Muscle of arm (tissue), 12 donors: Measurements from ENCODE around the gene CLCN3. TPM values are rescaled to one million over a fixed set of nuclear protein-coding genes. Genes with fewer than 3 reads are reported as not detected.
"Not testable (repeated sequence)": the region's sequence is repeated elsewhere in the genome, so short reads cannot be mapped to it uniquely, and the experiment has no call there.

Experiments
- DNase-seq: peaks from one replicate; pipeline ENCODE4 v3.0.0-alpha.2; 2013
- polyA plus RNA-seq, 12 donors: library from polyadenylated mRNA; unstranded; fragments of 120-200 nt; gene quantifications; one replicate each; pipeline ENCODE4 v1.2.1, GENCODE V29; 2013; ENCODE audit not compliant: insufficient read length in 12 of 12

The CLCN3 gene
- polyA plus RNA-seq, 12 donors: 25.5 to 58.3 (median 38.6) TPM; not detected in 1

GRCh38 chr4:169615467-169616106 lies 4.8 kb upstream of the CLCN3 start:
- no peak for DNase-seq

DNA sequence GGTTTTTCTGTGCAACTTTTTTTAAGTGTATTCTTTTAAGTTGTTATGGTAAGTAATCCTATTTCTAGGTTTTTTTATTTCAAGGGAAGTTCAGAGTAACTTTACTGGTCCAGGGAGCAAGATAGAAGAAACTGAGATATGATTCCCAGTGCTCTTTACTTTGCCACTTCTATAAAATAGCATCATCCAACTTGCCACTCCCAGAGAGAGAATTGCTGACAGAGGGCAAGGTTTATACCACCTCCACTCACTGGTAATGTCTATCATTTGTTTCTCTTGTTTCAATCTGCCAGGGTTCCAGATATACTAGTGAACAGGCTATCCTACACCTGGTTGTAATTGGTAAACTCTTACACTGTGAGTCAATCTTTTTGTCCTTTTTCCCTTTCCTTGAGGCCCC lies 3.5 kb upstream of the CLCN3 start:
- no peak for DNase-seq

DNA sequence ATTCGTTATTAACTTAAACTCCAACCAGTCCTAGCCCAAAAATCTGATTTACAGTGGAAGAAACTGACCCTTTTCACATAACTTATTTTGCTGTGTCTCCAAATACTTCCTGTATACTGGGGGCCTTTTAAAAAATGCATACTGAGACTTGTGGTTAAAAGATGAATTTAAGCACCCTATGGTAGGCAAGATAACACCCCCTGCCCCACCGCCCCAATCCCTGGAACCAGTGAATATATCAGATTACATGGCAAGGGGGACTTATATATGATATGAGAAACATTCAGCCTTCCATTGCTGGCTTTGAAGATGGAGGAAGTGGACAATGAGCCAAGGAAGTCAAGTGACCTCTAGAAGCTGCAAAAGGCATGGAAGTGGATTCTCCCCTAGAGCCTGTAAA lies 3.1 kb upstream of the CLCN3 start:
- DNase-seq: no peak

GRCh38 chr4:169618286-169618685 lies 2.1 kb upstream of the CLCN3 start:
- DNase-seq: no peak

- DNase-seq: no peak
Measured at GRCh38 chr4:169618986-169619385, 1.4 kb upstream of the CLCN3 start.

GRCh38 chr4:169619518-169619957 lies 840 bp upstream of the CLCN3 start:
- DNase-seq: peak; percentile 42

DNA sequence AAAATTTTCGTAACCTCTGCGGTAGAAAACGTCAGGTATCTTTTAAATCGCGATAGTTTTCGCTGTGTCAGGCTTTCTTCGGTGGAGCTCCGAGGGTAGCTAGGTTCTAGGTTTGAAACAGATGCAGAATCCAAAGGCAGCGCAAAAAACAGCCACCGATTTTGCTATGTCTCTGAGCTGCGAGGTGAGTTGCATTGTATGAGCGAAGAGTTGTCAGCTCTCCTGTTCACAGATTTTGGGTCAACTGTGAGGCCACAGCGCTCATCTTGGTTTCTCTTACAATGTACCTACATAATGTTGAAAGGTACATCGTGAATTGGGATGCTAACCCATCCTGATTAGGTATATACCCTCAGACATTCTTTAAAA lies 486 bp downstream of the CLCN3 start:
- DNase-seq: no peak

GRCh38 chr4:169621731-169622492 lies 1.5 kb downstream of the CLCN3 start:
- no peak for DNase-seq

DNA sequence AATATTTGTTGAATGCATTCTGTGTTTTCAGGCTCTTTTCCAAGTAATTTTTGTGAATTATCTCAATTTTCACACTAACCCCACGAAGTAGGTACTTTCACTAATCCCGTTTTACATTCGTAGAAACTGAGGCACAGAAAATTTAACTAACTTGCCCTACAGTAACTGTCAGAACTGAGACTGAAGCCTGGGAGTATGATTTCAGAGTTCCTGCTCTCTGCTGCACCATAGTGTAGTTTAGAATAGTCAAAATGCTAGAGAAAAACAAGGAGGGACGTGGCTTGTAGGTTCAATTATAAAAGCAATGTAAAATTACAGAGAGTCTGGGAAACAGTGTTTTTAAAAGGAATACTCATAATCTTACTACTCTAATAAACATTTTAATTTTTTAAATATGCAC lies 2.2 kb downstream of the CLCN3 start:
- DNase-seq: no peak

DNA sequence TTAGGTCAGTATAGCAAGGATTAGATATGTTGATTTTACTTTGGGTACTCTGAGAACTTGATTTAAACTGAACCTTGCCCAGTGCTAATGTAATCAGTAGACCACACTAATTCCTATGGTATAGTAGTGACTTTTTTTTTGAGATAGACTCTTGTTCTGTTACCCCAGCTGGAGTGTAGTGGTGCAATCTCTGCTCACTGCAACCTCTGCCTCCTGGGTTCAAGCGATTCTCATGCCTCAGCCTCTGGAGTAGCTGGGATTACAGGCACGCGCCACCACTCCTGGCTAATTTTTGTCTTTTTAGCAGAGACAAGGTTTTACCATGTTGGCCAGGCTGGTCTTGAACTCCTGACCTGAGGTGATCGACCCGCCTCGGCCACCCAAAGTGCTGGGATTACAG lies 3.6 kb downstream of the CLCN3 start:
- DNase-seq: not testable (repeated sequence)

DNA sequence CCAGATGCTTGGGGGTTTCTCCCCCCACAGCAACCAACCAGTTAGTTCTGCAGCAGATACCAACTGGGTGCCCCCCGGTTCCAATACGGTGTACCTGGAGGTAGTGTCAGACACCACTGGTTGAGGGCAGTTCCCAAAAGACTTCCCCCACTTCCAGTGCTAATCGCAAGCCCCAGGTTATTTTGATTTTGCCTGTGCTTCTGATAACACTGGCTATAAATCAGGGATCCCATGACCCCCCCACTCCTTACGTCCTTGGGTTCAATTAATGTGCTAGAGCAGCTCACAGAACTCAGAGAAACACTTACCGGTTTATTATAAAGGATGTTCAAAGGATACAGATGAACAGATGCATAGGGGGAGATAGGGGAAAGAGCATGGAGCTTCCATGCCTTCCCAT lies 5.5 kb downstream of the CLCN3 start:
- no peak for DNase-seq

DNA sequence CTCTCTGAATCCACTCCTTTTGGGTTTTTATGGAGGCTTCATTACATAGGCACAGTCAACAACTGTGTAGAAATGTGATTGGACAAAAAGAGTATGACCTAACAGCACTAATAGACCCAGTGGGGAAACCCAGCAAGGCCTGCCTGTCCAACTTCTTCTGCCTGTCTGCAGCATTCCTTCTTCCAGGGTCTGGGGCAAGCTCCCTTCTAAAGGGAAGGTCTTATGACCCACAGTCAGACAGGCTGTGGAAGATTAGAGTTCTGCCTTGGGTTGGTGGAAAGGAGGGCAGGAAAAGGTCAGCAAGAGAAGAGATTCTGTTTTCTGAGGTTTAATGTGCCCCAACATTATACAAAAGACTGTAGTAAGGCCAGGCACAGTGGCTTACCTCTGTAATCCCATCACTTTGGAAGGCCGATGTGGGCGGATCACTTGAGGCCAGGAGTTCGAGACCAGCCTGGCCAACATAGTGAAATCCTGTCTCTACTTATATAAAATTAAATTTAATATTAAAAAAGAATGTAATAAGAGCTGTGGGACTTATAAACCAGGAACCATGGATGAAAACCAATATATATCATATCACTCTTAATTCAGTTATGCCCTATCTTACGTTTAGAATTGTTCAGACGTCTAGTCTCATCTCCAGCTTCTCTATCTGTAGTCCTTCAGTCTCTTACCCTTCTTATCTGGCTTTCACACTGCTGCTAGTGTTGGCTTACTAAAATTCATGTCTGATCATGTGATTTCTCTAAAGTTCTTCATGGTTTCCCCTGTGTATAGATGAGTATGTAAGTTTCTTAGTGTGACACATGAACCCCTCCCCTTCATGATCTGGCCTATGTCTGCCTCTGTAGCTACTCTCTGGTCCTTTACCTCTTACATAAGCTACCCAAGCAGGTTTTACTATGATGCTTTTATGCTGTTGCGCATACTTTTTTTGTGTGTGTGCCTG lies 6.2 kb downstream of the CLCN3 start:
- no peak for DNase-seq

DNA sequence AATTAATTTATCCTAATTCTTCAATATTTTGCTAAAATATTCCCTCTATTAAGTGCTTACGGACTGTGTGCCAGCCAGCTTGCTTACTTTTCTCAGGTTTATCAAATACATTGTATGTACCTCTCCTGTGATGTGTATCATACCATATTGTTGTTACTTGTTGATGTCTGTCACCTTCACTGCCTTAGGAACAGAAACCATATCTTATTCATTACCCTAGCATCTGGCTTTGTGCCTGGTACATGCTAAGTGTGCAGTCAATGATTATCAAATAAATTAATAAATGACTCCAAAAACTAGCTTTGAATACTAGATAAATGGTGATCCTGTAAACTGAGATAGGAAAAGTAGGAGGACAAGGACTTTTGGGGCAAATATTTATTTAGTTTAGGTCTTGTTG lies 6.9 kb downstream of the CLCN3 start:
- no peak for DNase-seq

- no peak for DNase-seq
Measured at GRCh38 chr4:169628579-169628978, 8.2 kb downstream of the CLCN3 start.

DNA sequence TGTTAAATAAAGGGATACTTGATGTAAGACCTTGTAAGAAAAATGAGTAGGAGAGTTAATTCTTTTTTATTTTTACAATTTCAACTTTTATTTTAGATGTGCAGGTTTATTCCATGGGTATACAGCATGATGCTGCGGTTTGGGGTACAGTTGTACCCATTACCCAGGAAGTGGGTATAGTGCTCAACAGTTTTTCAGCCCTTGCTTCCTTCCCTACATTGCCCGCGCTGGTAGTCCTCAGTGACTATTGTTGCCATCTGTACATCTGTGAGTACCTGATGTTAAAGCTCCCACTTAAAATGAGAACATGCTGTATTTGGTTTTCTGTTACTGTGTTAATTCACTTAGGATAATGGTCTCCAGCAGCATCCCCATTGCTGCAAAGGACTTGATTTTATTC lies 9.7 kb downstream of the CLCN3 start:
- DNase-seq: no peak

- no peak for DNase-seq
Measured at GRCh38 chr4:169632896-169633295, 12.5 kb downstream of the CLCN3 start.

- no peak for DNase-seq
Measured at GRCh38 chr4:169634975-169635374, 14.6 kb downstream of the CLCN3 start.

DNA sequence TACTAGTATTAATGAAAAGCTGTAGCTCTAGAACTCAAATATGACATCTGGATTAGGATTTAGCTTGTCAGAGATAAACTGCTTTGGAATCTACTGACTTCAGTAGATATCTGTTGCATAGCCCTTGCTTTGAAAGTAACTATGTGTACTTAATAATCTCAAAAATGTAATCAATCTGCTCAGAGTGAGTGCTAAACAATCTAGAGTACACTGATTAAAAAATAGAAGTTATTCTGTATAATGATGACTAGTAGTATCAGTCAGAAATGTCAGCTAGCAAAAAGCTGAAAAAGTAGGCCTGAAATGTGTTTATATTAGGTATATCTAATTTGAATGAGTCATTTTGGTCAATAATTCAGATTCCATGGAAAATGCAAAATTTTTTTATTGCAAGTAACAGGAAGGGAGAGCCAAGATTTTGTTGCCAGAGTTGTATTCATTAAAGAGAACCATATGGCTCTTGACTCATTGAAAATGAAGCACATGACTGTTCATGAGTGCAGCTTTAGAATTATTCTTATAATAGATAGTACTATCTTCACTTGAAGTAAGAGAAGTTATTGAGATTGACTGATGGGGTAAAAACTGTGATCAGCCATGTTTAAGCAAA lies 20.0 kb downstream of the CLCN3 start:
- DNase-seq: peak; percentile 43

DNA sequence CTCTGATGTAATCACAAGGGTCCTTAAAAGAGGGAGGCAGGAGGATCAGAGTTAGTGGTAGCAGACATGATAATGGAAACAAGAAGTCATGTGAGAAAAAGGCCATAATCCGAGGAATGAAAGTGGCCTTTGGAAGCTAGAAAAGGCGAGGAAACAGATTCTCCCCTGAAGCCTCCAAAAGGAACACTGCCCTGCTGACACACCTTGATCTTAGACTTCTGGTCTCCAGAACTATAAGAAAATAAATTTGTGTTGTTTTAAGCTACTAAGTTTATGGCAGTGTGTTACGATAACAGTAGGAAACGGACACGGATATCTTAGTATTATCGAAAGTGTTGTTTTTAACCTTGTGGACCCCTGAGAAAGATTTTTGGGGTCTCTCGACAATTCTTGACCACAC lies 24.4 kb downstream of the CLCN3 start:
- no peak for DNase-seq

- no peak for DNase-seq
Measured at GRCh38 chr4:169645627-169646026, 25.2 kb downstream of the CLCN3 start.

DNA sequence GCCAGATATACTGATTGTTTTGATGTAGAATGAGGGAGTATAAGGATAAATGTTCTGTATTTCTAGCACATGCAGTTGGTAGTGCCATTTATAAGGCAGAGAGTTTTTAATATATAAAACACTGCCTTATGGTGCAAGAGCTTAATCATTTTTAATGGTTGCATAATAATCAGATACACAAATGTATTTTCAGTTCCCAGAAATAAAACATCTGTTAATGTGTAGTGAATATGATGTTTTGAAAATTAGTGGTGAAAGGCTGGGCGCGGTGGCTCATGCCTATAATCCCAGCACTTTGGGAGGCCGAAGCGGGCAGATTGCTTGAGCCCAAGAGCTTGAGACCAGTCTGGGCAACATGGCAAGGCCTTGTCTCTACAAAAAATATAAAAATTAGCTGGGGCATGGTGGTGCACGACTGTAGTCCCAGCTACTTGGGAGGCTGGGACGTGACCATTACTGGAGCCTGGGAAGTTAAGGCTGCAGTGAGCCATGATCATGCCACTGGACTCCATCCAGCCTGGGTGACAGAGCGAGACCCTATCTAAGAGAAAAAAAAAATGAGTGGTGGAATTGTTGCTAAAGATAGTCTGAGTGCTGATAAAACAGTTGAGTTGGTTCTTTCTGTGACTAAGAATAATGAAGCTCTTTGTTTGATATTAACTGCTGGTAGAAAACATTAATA lies 29.3 kb downstream of the CLCN3 start:
- DNase-seq: no peak
